ENCODE data around the gene GAPDHS. TPM values are rescaled to one million over a fixed set of nuclear protein-coding genes. Genes with fewer than 3 reads are reported as not detected.
A peak's percentile ranks its signal among the peaks of the same experiment; 100 is the strongest.

Gene GAPDHS
- total RNA-seq, 6 experiments from 2014 or later: not detected

DNA sequence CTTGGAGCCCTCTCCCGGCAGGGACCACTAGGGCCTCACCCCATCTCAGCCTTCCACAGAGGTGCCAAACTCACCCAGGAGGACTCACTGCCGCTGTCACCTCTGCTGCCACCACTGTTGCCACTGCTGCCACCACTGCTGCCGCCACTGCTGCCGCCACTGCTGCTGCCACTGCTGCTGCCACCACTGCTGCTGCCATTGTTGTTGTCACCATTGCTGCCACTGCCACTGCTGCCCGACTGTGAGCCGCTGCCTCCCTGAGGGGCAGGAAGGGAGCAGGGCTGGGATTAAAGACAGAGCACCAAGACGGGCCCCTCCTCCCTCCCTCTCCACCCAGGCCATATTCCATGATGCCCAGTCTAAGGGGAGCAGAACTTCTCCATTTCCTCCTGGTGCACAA is 21.9 kb upstream of the GAPDHS start:
- no peaks in the 10 kb centered on the region for H3K9me3 Mint-ChIP-seq
- peaks cover 16% of the 10 kb centered on the region for H3K4me1 Mint-ChIP-seq (ENCODE audit: low read depth)
- peaks cover 54% of the 10 kb centered on the region for H3K27me3 Mint-ChIP-seq (ENCODE audit: insufficient read depth)
- TF ChIP-seq, protein P1, sequence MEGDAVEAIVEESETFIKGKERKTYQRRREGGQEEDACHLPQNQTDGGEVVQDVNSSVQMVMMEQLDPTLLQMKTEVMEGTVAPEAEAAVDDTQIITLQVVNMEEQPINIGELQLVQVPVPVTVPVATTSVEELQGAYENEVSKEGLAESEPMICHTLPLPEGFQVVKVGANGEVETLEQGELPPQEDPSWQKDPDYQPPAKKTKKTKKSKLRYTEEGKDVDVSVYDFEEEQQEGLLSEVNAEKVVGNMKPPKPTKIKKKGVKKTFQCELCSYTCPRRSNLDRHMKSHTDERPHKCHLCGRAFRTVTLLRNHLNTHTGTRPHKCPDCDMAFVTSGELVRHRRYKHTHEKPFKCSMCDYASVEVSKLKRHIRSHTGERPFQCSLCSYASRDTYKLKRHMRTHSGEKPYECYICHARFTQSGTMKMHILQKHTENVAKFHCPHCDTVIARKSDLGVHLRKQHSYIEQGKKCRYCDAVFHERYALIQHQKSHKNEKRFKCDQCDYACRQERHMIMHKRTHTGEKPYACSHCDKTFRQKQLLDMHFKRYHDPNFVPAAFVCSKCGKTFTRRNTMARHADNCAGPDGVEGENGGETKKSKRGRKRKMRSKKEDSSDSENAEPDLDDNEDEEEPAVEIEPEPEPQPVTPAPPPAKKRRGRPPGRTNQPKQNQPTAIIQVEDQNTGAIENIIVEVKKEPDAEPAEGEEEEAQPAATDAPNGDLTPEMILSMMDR (IDR thresholded peaks at IDR 0.05): no peak
- H3K27ac Mint-ChIP-seq: no peak overlapping the region
- no peaks in the 10 kb centered on the region for H3K36me3 Mint-ChIP-seq (ENCODE audit: low read depth)
- H3K4me3 Mint-ChIP-seq: no peak overlapping the region
- no peak for DNase-seq

DNA sequence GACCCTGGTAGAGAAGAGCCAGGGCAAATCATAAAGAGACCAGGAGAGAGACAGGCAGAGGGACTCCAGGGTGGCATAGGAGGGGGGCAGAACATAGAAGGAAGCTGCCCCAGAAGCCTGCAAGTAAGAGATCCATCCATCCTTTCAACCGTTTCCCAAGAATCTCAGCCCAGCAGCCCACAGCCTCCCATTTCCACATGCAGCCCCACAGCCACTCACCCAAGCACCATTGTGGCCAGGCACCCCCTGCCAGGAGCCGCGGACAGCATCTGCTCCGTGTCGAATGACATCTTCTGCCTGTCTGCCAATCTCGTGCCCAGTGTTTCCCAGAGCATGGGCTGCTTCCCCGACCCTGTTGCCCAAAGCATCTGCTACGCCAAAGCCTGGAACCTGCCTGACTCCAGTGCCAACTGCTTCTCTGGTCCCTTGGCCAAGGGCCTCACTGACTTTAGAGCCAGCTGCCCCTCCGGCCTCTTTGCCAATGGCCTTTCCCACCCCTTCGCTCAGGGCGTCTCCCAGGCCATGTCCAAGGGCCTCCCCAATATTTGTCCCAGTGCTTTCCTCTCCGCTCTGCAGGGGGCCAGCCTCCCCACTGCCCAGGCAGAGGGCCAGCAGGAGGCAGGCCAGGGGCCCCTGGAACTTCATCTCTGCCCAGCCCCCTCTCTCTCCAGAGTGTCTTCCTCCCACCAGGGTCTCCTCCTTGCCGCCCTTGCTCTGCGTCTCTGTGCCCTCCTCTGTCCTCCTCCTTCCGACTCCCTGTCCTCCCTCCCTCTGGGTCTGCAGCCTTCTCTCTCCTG is 20.2 kb upstream of the GAPDHS start:
- Mint-ChIP-seq H3K27me3 (ENCODE audit: insufficient read depth) (peaks cover 40% of the 10 kb centered on the region), H3K36me3 (ENCODE audit: low read depth) (no peaks in the 10 kb centered on the region), H3K4me1 (ENCODE audit: low read depth) (peaks cover 27% of the 10 kb centered on the region), H3K27ac (no peak overlapping the region), H3K4me3 (no peak overlapping the region), H3K9me3 (no peaks in the 10 kb centered on the region)
- TF ChIP-seq, protein P1 (IDR thresholded peaks at IDR 0.05): no peak
- no peak for DNase-seq

DNA sequence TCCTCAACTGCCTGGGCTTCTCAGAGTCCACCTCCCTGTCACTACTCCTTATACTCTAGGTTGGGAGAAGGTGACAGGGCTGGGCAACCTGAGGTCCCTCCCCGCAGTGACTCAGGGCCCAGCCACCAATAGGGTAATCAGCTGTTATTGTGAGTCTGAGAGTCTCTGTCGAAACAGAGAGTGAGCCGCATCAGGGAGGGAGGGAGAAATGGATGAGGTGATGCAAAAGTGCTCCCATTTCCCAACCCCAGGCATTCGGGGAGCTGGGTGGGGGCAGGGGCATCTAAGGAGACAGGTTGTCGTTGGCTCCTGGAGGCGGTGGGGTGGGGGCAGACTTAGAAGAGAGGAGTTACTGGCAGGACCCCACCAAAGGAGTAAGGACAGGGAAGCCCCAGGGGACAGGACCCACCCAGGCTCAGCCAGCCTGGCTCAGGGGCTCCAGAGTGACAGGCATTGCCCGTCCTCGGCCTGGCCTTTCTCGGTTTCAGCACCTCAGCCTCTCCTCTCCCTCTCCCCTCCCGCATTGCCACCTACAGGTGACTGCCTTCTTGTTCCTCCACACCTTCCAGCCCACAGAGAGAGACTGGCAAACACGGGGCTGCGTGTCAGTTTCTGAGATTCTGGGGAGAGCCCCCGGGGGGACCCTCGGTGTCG is 19.5 kb upstream of the GAPDHS start, which contains the start of gene DMKN:
Gene DMKN (minus strand): TSS at position 22 of the 654 bp plus-strand sequence. CDS start 174 bp downstream, outside the sequence.
- Mint-ChIP-seq H3K4me3 (peak within 1 kb of the TSS; percentile 32), H3K9me3 (no peaks in the 10 kb centered on the region), H3K36me3 (ENCODE audit: low read depth) (no peaks in the 10 kb centered on the region), H3K27ac (no peak within 1 kb of the TSS), H3K4me1 (ENCODE audit: low read depth) (peaks cover 34% of the 10 kb centered on the region), H3K27me3 (ENCODE audit: insufficient read depth) (peaks cover 33% of the 10 kb centered on the region)
- TF ChIP-seq, protein P1 (IDR thresholded peaks at IDR 0.05): peak; percentile 36; the same call in 1 of the 2 replicates
- DNase-seq: peak; percentile 59

DNA sequence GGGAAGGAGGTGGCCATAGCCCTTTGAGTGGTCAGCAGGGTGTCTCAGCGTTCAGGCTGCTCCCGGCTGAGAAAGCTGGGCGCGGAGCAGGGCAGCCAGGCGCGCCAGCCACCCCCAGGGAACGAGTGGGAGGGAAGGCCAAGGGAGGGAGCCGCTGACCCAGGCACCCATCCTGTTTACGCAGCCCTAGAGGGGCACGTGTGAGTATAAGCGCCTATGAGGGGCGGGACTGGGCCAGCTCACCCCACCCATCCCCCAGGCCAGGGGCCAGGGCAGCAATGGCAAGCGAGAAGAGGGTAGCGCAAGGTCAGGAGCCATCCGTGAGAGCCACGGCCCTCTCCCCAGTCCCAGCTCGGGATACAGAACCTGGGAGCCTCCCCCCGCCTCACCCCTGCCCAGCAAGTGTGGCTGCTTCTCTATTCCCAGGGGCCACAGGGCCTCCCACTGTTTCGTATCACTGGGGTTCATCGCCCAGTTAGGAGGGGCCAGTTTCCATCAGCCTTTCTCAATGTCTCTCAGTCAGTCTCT is 18.9 kb upstream of the GAPDHS start:
- Mint-ChIP-seq H3K27me3 (ENCODE audit: insufficient read depth) (peaks cover 27% of the 10 kb centered on the region), H3K36me3 (ENCODE audit: low read depth) (no peaks in the 10 kb centered on the region), H3K4me3 (peak overlapping the region; percentile 35), H3K4me1 (ENCODE audit: low read depth) (peaks cover 40% of the 10 kb centered on the region), H3K9me3 (no peaks in the 10 kb centered on the region), H3K27ac (no peak overlapping the region)
- TF ChIP-seq, protein P1 (IDR thresholded peaks at IDR 0.05): no peak
- no peak for DNase-seq

DNA sequence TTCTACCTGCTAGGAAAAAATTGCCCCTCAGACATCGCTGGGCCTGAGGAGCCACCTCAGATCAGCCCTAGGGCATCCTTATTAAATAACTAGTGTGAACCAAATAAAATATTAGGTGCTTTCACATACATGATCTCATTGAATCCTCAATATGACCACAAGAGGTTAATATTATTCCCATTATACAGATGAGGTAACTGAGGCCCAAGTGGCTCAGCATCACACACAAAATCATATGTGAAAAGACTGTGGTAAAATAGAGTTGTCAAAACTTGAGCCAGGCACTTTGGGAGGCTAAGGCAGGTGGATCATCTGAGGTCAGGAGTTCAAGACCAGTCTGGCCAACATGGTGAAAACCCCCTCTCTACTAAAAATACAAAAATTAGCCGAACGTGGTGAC is 16.9 kb upstream of the GAPDHS start:
- no peak overlapping the region for H3K4me3 Mint-ChIP-seq
- DNase-seq: no peak
- no peak overlapping the region for H3K27ac Mint-ChIP-seq
- peaks cover 45% of the 10 kb centered on the region for H3K4me1 Mint-ChIP-seq (ENCODE audit: low read depth)
- no peaks in the 10 kb centered on the region for H3K9me3 Mint-ChIP-seq
- TF ChIP-seq, protein P1 (IDR thresholded peaks at IDR 0.05): no peak
- H3K36me3 Mint-ChIP-seq (ENCODE audit: low read depth): no peaks in the 10 kb centered on the region
- H3K27me3 Mint-ChIP-seq (ENCODE audit: insufficient read depth): peaks cover 10% of the 10 kb centered on the region

Data from HFFc6 (cell line).